NCI-H1930 (cell line): ENCODE measurements around the gene PLD4.
"Not testable (repeated sequence)": the region's sequence is repeated elsewhere in the genome, so short reads cannot be mapped to it uniquely, and the experiment has no call there.

ENCODE experiments used
- DNase-seq, 2 experiments: peaks; one replicate each; lab custom pipeline; 2025; lab: John Stamatoyannopoulos, UW

The PLD4 gene, protein sequence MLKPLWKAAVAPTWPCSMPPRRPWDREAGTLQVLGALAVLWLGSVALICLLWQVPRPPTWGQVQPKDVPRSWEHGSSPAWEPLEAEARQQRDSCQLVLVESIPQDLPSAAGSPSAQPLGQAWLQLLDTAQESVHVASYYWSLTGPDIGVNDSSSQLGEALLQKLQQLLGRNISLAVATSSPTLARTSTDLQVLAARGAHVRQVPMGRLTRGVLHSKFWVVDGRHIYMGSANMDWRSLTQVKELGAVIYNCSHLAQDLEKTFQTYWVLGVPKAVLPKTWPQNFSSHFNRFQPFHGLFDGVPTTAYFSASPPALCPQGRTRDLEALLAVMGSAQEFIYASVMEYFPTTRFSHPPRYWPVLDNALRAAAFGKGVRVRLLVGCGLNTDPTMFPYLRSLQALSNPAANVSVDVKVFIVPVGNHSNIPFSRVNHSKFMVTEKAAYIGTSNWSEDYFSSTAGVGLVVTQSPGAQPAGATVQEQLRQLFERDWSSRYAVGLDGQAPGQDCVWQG

DNA sequence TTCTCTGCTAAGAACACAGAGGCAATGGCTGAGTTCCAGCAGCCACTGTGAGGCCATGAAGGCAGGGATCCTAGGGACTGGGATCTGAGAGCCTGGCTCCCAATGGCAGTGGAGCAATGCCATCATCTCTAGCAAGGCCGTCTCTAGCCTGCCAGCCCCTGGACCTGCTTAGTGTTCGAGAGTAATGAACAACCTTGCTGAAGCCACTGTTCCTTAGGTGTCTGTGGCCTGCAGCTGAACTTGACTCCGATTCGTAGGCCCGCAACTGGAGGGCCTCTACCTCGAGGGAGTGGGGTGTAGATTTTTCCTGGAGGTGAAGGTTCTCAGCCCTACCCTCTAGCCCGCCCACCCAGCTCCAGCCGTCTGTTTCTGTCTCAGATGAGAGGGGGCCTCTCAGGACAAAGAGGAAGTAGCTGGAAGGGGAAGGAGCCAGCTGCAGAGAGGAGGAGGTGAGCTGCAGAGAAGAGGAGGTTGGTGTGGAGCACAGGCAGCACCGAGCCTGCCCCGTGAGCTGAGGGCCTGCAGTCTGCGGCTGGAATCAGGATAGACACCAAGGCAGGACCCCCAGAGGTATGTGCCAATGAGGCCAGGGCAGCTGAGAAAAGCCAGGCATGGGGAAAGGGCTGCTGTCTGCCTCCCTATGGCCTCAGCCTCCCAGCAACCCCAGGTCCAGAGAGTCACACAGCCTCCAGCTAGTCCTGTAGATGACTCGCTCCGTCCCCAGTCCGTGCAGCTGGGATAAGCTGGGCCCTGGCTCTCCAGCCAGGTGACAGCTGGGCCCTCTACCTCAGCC, at the start of gene PLD4:
Gene PLD4, plus strand, starts transcription at position 459 of the 793 bp plus-strand sequence. CDS start 2,262 bp downstream, outside the sequence.
- no peak for DNase-seq

DNA sequence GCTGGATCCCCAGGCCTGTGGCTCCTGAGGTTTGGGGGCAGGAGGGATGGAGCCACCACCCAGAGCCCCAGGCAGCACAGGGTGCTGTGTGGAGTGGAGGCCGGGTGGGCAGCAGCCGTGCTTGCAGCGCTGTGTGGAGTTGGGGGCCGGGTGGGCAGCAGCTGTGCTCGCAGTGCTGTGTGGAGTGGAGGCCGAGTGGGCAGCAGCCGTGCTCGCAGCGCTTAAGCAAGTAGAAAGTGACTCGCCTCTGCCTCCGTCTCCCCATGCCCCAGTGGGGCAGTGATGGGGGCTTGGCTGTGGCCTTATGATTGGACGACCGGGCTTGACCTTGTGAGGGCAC, 49.3 kb upstream of the PLD4 start:
- DNase-seq, result no peak

DNA sequence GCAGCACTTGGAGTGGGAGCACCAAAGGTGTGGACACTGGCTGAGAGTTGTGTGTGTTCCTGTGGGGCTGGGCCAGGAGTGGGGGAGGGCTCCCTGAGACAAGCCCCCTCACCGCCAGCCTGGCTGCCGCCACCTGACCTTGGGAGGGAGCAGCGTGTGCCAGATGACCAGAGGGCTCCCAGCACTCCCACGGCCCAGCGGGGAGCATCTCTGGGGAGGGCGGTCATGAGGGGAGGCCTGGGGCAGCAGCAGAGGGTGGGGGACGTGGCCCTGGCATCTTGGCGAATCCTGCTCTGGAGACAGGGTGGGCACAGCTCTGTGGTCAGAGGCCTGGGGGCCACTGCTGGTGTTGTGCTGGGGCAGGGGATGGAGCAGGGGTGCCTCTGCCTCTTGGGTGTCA, 48.9 kb upstream of the PLD4 start:
- no peak for DNase-seq

DNA sequence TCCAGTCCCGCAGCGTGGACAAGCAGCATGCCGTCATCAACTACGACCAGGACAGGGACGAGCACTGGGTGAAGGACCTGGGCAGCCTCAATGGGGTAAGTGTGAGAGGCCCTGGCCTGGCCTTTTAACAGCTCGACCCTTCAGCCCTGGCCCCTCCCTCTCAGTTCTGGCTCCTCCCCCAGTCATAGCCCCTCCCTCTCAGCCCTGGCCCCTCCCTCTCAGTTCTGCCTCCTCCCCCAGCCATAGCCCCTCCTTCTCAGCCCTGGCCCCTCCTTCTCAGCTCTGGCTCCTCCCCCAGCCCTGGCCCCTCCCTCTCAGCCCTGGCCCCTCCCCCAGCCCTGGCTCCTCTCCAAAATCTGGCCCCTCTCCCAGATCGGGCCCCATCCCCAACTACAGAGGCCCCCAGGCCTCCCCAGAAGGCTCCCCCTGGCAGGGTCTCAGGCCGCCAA, 48.4 kb upstream of the PLD4 start:
- no peak for DNase-seq

DNA sequence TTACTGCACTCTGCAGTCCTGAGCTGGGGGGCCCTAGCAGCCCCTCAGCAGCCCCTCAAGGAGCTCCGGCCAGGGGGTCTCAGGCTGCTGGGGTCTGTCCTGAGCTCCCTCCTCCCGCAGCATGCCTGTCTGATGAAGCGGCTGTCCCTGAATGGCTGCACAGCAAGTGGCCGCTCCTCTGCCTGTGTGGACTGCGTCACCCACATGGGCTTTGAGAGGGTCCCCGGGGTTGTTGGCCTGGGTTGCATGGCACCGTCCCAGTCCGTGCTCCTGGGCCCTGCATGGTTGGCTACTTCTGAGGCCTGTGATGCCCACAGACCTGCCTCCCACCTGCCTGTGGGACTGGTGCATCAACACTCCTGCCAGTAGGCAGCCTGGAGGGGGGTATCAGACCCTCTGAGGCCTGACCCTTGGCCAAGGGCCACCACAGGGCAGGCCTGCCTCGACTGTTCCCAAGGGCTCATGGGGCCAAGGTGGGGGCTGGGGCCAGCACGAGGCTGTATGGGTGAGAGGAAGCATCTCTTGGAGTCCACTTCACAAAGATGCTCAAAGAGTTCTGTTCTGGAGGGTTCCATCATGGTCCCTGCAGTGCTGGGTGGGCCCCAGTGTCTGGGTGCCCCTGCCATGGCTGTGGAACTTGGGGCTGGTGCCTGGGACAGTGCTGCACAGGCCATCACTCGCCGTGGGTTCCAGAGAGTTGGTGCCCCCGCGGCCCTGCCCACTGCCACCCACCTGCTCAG, 47.4 kb upstream of the PLD4 start:
- no peak for DNase-seq

DNA sequence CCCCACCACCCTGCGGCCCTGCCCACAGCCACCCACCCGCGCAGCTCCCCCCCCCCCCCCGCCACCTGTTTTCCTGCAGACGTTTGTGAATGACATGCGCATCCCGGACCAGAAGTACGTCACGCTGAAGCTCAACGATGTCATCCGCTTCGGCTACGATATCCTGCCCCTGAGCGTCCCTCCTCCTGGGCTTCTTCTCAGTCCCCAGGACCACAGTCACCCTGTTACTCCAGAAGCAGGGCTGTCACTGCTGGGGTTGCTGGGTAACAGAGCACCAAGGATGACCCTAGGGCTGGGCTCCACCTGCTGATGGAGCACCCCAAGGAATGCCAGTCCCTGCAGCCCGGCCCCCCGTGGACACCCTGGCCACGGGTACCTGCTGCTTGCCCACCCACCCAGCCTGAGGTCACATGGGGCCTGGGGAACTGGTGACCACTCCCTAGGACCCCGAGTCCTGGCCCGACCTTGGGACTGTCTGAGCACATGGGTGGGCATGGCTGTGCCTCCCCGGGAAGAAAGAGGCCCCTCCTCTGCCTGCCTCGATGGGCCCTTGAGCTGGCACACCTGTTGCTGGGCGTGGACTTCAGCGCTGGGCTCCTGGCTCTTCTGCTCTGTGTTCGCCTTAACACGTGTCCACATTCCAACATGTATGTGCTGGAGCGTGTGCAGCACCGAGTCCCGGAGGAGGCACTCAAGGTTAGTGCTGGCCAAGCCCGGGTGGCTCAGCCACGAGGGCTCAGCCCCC, 46.7 kb upstream of the PLD4 start:
- no peak for DNase-seq

DNA sequence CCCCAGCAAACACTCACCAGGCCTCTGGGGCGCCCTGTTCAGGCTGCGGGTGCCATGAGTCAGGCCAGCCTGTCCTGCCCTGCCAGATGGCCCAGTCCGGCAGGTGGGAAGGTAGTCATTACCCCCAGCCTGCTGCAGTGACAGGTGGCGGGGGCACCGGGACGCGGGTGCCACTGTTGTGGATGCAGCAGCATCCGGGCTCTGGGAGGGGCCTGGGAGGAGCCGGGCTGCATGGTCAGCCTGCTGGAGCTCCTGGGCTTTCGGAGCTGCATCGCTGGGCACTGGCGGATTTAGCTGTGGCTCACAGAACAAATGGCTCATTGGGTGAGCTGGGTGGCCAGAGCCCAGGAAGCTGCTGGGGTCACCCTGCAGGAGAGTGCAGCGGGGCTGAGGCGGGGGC, 46.1 kb upstream of the PLD4 start:
- DNase-seq, result no peak

DNA sequence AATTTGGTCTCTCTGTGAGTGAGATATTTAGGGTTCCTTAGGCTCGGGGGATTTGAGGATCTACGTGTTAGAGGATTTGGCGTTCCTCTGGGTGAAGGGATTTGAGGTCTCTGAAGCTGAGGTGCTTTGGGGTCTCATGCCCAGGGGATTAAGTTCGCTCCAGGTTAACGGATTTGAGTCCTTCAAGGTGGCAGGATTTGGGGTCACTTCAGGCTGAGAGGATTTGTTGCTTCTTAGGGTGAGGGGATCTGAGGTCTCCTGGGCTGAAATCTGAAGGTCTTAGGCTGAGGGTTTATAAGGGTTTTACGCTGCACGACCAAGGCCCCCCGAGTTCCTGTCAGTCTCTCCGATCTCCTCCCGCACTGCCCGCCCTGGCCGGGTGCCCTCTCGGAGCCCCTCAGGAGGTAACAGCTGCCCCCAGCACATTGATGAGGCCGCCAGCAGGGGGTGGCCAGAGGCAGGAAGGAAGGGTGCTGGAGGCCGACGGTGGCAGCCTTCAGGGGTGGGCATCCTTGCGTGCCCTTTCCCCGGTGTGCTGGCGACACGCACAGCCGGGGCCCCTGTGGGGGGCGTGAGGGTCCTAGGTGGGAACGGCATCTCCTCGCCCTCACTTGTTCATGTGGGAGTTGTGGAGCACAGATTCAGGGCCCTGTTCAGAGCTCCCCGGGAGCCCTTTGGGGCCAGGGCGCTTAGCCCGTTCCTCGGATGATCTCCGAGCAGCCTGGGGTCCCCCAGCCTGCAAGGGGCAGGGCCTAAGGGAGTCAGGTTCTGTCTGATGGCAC, 45.3 kb upstream of the PLD4 start:
- no peak for DNase-seq

DNA sequence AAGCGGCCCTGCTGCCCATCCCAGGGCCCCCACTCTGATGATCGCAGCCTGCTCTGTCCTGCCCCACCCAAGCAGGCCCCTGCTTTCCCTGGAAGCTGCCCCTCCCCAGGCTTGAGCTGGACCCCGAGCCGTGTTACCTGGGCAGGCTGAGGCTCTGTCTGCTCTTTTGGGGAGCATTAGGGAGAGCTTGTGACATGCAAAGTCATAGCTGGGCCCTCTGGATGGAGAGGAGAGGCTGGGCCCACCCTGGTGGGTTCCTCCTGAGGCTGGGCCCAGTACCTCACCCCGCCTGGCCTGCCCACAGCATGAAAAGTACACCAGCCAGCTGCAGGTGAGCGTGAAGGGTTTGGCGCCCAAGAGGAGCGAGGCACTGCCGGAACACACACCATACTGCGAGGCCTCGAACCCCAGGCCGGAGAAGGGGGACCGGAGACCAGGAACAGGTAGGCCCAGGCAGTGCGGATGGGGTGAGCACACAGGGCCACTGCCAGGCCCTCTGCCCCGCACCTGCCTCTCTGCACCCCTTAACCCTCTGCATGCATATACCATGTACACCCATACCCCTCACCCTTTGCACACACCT, 44.6 kb upstream of the PLD4 start:
- no peak for DNase-seq

DNA sequence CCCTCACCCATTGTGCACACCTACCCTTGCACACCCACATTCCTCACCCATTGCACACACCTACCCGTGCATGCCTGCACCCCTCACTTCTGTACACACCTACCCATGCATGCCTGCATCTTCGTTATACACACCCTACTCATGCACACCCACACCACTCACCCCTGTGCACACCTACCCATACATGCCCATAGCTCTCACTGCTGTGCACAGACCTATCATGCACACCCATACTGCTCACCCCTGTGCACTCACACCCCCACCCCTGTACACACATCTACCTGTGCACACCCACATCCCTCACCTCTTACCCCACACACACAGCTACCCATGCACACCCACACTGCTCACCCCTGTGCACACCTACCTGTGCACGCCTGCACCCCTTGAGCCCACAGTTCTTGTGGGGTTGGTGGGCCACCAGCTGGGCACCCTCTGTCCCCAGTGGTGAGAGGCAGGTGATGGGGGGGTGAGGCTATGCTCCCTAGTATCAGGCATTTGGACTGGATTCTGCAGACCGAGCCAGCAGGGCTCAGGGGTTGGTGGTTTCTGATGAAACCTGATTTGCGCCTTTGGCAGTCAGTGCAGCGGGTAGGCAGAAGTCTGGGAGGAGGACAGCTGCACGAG, 44.0 kb upstream of the PLD4 start:
- no peak for DNase-seq

DNA sequence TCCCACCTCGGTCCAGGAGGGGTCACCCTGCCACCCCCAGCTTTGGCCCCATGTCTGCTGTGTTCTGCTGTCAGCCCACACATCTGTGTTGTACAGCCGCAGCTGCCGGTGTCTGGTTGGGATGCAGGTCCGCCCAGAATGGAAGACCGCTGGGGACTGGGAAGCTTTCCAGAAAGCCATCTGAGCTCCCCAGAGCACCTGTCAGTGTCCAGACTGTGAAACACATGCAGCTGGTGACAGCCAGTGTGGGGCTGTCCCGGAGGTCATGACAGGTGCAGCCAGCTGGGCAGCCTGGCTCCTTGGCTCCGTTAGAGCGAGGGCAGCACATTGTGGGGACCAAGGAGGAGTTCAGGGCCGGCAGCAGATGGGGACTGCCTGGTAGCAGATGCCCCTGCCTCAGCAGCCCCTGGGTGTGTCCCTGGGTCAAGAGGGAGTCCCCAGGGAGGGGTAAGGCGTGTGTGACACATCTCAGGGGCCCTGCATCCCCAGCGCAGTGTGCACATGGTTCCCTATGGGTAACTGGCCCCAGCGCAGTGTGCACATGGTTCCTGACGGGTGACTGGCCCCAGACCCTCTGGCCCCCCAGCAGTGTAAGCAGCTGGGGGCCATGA, 43.2 kb upstream of the PLD4 start:
- no peak for DNase-seq

DNA sequence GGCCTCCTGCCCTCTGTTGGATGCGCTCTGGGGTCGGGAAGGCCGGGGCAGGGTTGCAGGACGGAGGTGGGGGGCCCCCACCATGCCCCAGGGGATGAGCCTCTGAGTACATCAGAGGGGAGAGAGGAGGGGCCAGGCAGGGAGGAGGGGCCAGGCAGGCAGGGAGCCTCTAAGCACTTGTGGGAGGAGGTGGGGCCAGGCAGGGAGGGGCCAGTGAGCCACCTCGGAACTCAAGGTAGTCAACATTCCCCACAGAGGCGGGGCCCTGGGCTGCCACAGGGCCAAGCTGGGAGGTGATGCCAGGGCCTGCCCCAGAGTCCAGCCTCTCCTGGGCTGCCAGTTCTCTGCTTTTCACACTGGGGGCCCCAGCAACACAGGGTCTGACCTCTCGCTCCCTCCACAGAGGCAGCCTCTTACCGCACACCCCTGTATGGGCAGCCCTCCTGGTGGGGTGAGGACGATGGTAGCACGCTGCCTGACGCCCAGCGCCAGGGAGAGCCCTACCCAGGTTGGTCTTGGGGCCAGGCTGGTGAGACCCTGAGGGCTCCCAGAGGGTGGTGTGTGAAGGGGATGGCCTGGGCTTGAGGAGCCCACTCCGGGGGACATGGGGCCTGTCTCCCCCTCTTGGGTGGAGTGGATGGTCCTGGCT, 42.2 kb upstream of the PLD4 start:
- no peak for DNase-seq

DNA sequence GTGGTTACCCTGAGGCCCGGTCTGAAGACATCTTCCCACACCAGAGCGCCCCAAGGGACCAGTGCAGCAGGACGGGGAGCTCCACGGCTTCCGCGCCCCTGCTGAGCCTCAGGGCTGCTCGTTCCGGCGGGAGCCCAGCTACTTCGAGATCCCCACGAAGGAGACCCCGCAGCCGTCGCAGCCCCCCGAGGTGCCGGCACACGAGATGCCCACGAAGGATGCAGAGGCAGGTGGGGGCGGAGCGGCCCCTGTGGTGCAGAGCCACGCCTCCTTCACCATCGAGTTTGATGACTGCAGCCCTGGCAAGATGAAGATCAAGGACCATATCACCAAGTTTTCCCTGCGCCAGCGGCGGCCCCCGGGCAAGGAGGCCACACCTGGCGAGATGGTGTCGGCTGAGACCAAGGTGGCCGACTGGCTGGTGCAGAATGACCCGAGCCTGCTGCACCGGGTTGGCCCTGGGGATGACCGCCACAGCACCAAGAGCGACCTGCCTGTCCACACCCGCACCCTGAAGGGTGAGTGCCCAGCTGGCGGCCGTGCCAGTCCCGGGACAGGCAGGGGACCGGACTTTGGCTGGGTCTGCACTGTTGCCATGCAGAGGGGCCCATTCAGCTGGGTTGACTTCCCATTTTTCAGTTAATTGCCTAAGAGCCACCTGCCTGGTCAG, 41.6 kb upstream of the PLD4 start:
- no peak for DNase-seq

DNA sequence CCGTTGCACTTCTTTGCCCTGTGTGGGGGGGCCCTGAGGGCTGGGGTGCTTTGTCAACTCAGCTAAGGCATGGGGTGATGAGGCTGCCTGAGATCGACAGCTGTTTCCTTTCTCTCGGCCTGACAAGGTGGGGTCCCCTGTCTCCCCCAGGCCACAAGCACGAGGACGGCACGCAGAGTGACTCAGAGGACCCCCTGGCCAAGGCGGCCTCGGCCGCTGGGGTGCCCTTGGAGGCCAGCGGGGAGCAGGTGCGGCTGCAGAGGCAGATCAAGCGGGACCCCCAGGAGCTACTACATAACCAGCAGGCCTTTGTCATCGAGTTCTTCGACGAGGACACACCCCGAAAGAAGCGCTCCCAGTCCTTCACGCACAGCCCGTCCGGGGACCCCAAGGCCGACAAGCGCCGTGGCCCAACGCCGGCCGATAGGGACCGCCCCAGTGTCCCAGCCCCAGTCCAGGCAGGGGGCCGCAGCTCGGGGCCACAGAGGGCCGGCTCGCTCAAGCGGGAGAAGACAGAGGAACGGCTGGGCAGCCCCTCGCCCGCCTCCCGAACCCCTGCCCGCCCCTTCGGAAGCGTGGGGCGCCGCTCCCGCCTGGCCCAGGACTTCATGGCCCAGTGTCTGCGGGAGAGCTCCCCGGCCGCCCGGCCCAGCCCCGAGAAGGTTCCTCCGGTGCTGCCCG, 40.9 kb upstream of the PLD4 start:
- DNase-seq, result no peak

DNA sequence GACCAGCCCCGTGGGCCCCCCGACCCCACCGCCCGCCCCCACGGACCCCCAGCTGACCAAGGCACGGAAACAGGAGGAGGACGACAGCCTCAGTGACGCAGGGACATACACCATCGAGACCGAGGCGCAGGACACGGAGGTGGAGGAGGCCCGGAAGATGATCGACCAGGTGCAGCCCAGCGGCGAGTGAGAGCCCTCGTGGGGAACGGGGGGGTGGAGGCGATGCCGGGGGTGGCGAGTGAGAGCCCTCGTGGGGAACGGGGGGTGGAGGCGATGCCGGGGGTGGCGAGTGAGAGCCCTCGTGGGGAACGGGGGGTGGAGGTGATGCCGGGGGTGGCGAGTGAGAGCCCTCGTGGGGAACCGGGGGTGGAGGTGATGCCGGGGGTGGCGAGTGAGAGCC, 40.3 kb upstream of the PLD4 start:
- not testable (repeated sequence) for DNase-seq

DNA sequence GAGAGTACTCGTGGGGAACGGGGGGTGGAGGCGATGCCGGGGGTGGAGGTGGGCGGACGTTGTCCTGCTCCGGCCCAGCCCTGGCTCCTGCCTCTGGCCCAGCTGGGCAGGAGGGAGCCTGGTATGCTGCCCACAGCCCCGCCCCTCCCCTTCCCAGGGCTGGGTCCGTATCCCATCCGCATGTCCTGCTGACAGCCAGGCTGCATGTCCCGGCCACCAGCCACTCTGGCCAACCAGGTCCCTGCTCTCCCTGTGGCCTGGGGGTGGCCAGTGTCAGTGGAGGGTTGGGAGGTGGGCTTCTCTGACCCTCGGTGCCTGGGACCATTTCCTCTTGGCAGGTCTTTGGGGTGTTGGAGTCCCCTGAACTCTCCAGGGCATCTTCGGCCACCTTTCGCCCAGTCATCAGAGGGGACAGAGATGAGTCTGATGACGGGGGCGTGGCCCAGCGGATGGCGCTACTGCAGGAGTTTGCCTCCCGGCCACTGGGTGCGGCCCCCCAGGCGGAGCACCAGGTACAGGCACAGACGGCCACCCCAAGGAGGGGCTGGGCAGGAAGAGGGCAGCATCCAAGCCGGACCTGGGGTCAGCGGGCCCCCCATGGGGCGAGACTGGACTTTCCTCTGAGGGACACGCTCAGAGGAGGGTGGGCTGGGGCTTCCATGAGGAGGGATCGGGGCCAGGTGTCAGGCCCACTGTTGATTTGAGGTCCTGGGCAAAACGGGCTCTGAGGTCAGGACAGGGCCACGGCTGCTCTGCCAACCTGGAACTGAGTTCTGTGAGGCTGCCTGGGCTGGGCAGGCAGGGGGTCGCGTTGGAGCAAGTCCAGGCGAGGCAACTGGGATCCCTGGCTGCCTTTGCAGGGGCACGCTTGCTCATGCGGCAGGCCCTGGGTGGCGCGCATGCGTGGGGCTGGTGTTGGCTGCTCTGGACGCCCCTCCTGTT, 39.4 kb upstream of the PLD4 start:
- no peak for DNase-seq
